Measurements from ENCODE around the gene RMC1.
A peak's percentile ranks its signal among the peaks of the same experiment; 100 is the strongest.
"Not testable (repeated sequence)": the region's sequence is repeated elsewhere in the genome, so short reads cannot be mapped to it uniquely, and the experiment has no call there.

The RMC1 gene

GRCh38 chr18:23485386-23485785 is 17.9 kb upstream of the RMC1 start:
- TF ChIP-seq CTCF (IDR thresholded peaks at IDR 0.05; ENCODE audit: borderline replicate concordance, control extremely low read depth, extremely low read depth, insufficient read depth, missing control alignments): no peak
- DNase-seq (ENCODE audit: low spot score): no peak
- in situ Hi-C loops (cut with MboI; ENCODE audit: low sequenced_read_pairs, unreplicated experiment): no loop called here

GRCh38 chr18:23487738-23488570 is 15.4 kb upstream of the RMC1 start:
- TF ChIP-seq CTCF (IDR thresholded peaks at IDR 0.05; ENCODE audit: borderline replicate concordance, control extremely low read depth, extremely low read depth, insufficient read depth, missing control alignments): no peak
- in situ Hi-C loops (cut with MboI; ENCODE audit: low sequenced_read_pairs, unreplicated experiment): no loop called here
- peak; percentile 52 for DNase-seq (ENCODE audit: low spot score)

- DNase-seq (ENCODE audit: low spot score); in situ Hi-C loops (cut with MboI; ENCODE audit: low sequenced_read_pairs, unreplicated experiment): not testable (repeated sequence)
These were observed 13.7 kb upstream of the RMC1 start for GRCh38 chr18:23489586-23489985.

- TF ChIP-seq CTCF (IDR thresholded peaks at IDR 0.05; ENCODE audit: borderline replicate concordance, control extremely low read depth, extremely low read depth, insufficient read depth, missing control alignments): no peak
- in situ Hi-C loops (cut with MboI; ENCODE audit: low sequenced_read_pairs, unreplicated experiment): no loop called here
- DNase-seq (ENCODE audit: low spot score): no peak
These were observed 9.7 kb upstream of the RMC1 start for GRCh38 chr18:23493654-23494053.

- DNase-seq (ENCODE audit: low spot score): no peak
- no peak for TF ChIP-seq CTCF (IDR thresholded peaks at IDR 0.05; ENCODE audit: borderline replicate concordance, control extremely low read depth, extremely low read depth, insufficient read depth, missing control alignments)
These were observed 8.3 kb upstream of the RMC1 start for GRCh38 chr18:23494992-23495391.

GRCh38 chr18:23495723-23496440 is 7.4 kb upstream of the RMC1 start:
- in situ Hi-C loops (cut with MboI; ENCODE audit: low sequenced_read_pairs, unreplicated experiment): no loop called here
- DNase-seq (ENCODE audit: low spot score): no peak

More at GRCh38 chr18:23494992-23495391, 8.3 kb upstream of the RMC1 start:
- in situ Hi-C loops (cut with MboI; ENCODE audit: low sequenced_read_pairs, unreplicated experiment): no loop called here

More at GRCh38 chr18:23495723-23496440, 7.4 kb upstream of the RMC1 start:
- no peak for TF ChIP-seq CTCF (IDR thresholded peaks at IDR 0.05; ENCODE audit: borderline replicate concordance, control extremely low read depth, extremely low read depth, insufficient read depth, missing control alignments)
